ENCODE data around the gene ATXN10. TPM values are rescaled to one million over a fixed set of nuclear protein-coding genes. Genes with fewer than 3 reads are reported as not detected.

Gene ATXN10
- total RNA-seq, 1 experiment from 2014 or later = 135 TPM

DNA sequence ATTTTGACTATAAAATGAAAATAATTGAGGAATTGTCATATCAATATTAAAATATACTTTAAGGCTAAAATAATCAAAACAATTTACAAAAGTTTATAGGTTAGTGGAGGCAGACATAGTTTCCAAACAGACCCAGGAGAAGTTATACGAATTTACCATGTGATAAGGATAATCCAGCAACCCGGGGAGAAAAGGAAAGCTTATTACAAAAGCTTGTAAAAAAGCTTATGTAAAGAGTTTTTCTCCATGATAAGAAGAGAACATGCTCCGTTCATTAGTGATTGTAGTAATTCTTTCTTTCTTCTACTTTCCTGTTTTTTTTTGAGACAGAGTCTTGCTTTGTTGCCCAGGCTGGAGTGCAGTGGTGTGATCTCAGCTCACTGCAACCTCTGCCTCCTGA, 79.0 kb downstream of the ATXN10 start:
- intact Hi-C loops (cut with micrococcal nuclease) = no loop called here
- Histone ChIP-seq H3K79me2 (ENCODE audit: insufficient read depth, low read length) (peaks cover 2% of the 10 kb centered on the region; the same call in 1 of the 2 replicates), H3K9me3 (ENCODE audit: control insufficient read depth in 1 of 2, insufficient read depth in 1 of 2, low read depth in 1 of 2, low read length in 2 of 2) (no peaks in the 10 kb centered on the region), H3K36me3 (ENCODE audit: control insufficient read depth in 1 of 2, insufficient read depth in 2 of 2, low read length in 2 of 2) (no peaks in the 10 kb centered on the region), H3K9ac (ENCODE audit: low read length) (no peak overlapping the region), H3K4me1 (ENCODE audit: control insufficient read depth in 1 of 2, insufficient read depth in 2 of 2, low read length in 2 of 2) (no peaks in the 10 kb centered on the region), H3K27me3 (ENCODE audit: insufficient read depth, low read length) (no peaks in the 10 kb centered on the region), H3K4me2 (ENCODE audit: low read length) (no peak overlapping the region), H3K4me3 (replicated peaks in 1 of 2; ENCODE audit: low read depth in 1 of 2, low read length in 2 of 2) (no peak overlapping the region), H3K27ac (ENCODE audit: low read depth, low read length) (no peak overlapping the region), H3K9me2 (ENCODE audit: insufficient read depth) (no peaks in the 10 kb centered on the region), H4K20me1 (ENCODE audit: insufficient read depth) (no peaks in the 10 kb centered on the region), H2AFZ (ENCODE audit: low read depth, low read length, poor library complexity, severe bottlenecking) (no peak overlapping the region)
- ChIA-PET POLR2A (no interaction called here), CTCF (no interaction called here), RAD21 (ENCODE audit: low non-redundant PET in 1 of 2, low total read pairs in 2 of 2, uncharacterized antibody in 2 of 2, unreplicated experiment in 2 of 2) (no interaction called here)
- no TSS peak for BruUV-seq (replicated peaks)
- no peak for DNase-seq (ENCODE audit: low read depth, low spot score)
- no peak for ATAC-seq
- TF ChIP-seq, protein P1, sequence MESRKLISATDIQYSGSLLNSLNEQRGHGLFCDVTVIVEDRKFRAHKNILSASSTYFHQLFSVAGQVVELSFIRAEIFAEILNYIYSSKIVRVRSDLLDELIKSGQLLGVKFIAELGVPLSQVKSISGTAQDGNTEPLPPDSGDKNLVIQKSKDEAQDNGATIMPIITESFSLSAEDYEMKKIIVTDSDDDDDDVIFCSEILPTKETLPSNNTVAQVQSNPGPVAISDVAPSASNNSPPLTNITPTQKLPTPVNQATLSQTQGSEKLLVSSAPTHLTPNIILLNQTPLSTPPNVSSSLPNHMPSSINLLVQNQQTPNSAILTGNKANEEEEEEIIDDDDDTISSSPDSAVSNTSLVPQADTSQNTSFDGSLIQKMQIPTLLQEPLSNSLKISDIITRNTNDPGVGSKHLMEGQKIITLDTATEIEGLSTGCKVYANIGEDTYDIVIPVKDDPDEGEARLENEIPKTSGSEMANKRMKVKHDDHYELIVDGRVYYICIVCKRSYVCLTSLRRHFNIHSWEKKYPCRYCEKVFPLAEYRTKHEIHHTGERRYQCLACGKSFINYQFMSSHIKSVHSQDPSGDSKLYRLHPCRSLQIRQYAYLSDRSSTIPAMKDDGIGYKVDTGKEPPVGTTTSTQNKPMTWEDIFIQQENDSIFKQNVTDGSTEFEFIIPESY (IDR thresholded peaks at IDR 0.05; ENCODE audit: extremely low read depth, insufficient replicate concordance, low read length) = no peak
- TF ChIP-seq SRF (IDR thresholded peaks at IDR 0.05; ENCODE audit: low read depth) = no peak
- no peak for TF ChIP-seq EZH2phosphoT487 (IDR thresholded peaks at IDR 0.05; ENCODE audit: borderline replicate concordance)
- TF ChIP-seq ZFX (IDR thresholded peaks at IDR 0.05) = no peak
- TF ChIP-seq TCF7L2 (IDR thresholded peaks at IDR 0.05; ENCODE audit: borderline replicate concordance, extremely low read depth, insufficient read depth, insufficient read length) = no peak

DNA sequence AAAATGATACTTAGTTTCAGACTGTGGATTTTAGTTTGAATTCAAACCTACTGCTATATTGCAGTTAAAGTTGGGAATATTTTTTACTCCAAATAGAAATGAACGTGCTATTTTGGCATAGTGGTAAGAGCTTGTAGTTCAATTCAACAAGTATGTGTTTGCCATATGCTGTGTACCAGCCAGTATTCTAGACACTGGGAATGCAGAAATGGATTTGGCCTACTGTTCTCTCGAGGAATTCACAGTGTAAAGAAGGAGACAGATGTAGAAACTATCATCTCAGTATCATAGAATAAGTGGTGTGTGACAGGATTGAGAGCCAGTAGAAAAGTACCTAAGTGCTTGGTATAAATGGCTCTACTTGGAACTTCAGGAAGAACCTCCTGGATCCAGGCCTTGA, 80.4 kb downstream of the ATXN10 start:
- POLR2A ChIA-PET = no interaction called here
- intact Hi-C loops (cut with micrococcal nuclease) = no loop called here
- CTCF ChIA-PET = no interaction called here
- H3K79me2 ChIP-seq (ENCODE audit: insufficient read depth, low read length) = peaks cover 2% of the 10 kb centered on the region; the same call in 1 of the 2 replicates
- H3K4me2 ChIP-seq (ENCODE audit: low read length) = no peak overlapping the region
- H3K27me3 ChIP-seq (ENCODE audit: insufficient read depth, low read length) = no peaks in the 10 kb centered on the region
- TF ChIP-seq, protein P2, sequence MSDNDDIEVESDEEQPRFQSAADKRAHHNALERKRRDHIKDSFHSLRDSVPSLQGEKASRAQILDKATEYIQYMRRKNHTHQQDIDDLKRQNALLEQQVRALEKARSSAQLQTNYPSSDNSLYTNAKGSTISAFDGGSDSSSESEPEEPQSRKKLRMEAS (IDR thresholded peaks at IDR 0.05) = no peak
- TF ChIP-seq, protein P3, sequence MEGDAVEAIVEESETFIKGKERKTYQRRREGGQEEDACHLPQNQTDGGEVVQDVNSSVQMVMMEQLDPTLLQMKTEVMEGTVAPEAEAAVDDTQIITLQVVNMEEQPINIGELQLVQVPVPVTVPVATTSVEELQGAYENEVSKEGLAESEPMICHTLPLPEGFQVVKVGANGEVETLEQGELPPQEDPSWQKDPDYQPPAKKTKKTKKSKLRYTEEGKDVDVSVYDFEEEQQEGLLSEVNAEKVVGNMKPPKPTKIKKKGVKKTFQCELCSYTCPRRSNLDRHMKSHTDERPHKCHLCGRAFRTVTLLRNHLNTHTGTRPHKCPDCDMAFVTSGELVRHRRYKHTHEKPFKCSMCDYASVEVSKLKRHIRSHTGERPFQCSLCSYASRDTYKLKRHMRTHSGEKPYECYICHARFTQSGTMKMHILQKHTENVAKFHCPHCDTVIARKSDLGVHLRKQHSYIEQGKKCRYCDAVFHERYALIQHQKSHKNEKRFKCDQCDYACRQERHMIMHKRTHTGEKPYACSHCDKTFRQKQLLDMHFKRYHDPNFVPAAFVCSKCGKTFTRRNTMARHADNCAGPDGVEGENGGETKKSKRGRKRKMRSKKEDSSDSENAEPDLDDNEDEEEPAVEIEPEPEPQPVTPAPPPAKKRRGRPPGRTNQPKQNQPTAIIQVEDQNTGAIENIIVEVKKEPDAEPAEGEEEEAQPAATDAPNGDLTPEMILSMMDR (IDR thresholded peaks at IDR 0.05 in 2 of 3, conservative IDR thresholded peaks at IDR 0.05 in 1 of 3; ENCODE audit: borderline replicate concordance in 1 of 3, insufficient read depth in 1 of 3, low read depth in 2 of 3, low read length in 2 of 3) = no peak
- H3K9me3 ChIP-seq (ENCODE audit: control insufficient read depth in 1 of 2, insufficient read depth in 1 of 2, low read depth in 1 of 2, low read length in 2 of 2) = no peaks in the 10 kb centered on the region
- no peak for ATAC-seq
- H3K9ac ChIP-seq (ENCODE audit: low read length) = no peak overlapping the region
- no peaks in the 10 kb centered on the region for H3K36me3 ChIP-seq (ENCODE audit: control insufficient read depth in 1 of 2, insufficient read depth in 2 of 2, low read length in 2 of 2)
- DNase-seq (ENCODE audit: low read depth, low spot score) = no peak
- H3K4me1 ChIP-seq (ENCODE audit: control insufficient read depth in 1 of 2, insufficient read depth in 2 of 2, low read length in 2 of 2) = no peaks in the 10 kb centered on the region
- BruUV-seq (replicated peaks) = no TSS peak
- no peaks in the 10 kb centered on the region for H3K9me2 ChIP-seq (ENCODE audit: insufficient read depth)
- H3K27ac ChIP-seq (ENCODE audit: low read depth, low read length) = no peak overlapping the region
- H2AFZ ChIP-seq (ENCODE audit: low read depth, low read length, poor library complexity, severe bottlenecking) = no peak overlapping the region
- H3K4me3 ChIP-seq (replicated peaks in 1 of 2; ENCODE audit: low read depth in 1 of 2, low read length in 2 of 2) = no peak overlapping the region
- RAD21 ChIA-PET (ENCODE audit: low non-redundant PET in 1 of 2, low total read pairs in 2 of 2, uncharacterized antibody in 2 of 2, unreplicated experiment in 2 of 2) = no interaction called here
- H4K20me1 ChIP-seq (ENCODE audit: insufficient read depth) = no peaks in the 10 kb centered on the region; the same call in 1 of the 2 replicates
